DMS79 (cell line): ENCODE results near the gene CFAP46.
"Not testable (repeated sequence)": the region's sequence is repeated elsewhere in the genome, so short reads cannot be mapped to it uniquely, and the experiment has no call there.

Source experiments
- DNase-seq: peaks from one replicate; lab custom pipeline; 2025; lab: John Stamatoyannopoulos, UW

The CFAP46 gene

GRCh38 chr10:132825783-132826523 lies 116.4 kb downstream of the CFAP46 start:
- DNase-seq: not testable (repeated sequence)

- DNase-seq: no peak
These were observed 122.3 kb downstream of the CFAP46 start for GRCh38 chr10:132820056-132820455.

- no peak for DNase-seq
These were observed 124.6 kb downstream of the CFAP46 start for GRCh38 chr10:132817701-132818211.

DNA sequence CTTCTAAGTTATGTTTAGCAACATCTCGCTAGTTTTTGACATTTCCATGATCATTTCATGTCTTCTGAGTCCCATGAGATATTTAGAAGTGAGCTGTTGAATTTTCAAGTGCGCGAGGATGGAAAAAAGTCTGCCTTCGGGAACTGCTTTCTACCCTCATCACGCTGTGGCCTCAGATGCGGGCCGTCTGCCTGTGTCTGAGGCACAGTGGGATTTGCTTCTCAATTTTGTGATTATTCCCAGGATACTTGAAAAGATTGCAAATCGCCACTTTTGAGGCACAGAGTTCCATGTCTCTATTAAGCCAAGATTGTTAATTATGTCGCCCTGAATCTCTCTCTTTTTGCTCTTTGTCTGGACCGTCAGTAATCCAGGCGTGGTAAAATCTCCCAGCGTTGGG lies 125.7 kb downstream of the CFAP46 start:
- no peak for DNase-seq

GRCh38 chr10:132815168-132815857 lies 127.1 kb downstream of the CFAP46 start:
- DNase-seq: no peak

DNA sequence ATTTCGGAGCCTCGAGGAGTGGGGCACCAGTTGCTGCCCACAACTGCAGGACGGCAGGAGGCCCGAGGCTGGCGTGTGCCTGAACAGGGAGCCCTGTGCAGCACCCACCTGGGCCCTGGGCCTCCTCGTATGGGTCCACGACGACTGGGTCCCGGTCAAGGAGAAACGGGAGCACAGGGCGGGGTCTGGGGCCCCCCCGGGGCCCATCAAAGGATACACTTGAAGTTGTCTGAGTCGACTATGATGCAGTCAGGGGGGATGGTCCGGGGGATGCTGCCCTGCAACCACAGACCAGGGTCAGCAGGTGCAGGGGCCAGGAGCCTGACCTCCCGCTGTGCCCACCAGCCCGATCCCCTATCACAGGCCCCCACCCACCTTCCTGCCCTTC lies 127.9 kb downstream of the CFAP46 start:
- no peak for DNase-seq

GRCh38 chr10:132813560-132814468 lies 128.6 kb downstream of the CFAP46 start:
- DNase-seq: no peak

GRCh38 chr10:132813001-132813401 lies 129.4 kb downstream of the CFAP46 start:
- no peak for DNase-seq

DNA sequence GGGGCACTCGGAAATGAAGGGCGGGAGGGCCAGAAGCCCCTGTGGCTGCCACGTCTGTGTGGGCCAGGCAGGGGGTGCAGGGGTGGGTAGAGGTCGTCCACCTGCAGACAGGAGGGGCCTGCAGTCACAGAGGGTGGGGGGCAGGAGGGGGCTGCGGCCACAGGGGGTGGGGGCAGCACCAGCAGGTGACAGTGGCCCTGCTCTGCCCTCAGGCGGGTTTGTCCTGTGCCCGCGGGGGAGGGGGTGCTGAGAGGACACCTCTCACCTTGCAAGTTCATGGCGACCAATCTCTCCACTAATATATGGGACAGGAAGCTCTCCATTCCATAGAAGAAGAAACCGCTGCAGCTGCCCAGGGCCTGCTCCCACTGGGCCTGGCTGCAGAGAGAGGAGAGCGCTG lies 129.8 kb downstream of the CFAP46 start:
- no peak for DNase-seq

DNA sequence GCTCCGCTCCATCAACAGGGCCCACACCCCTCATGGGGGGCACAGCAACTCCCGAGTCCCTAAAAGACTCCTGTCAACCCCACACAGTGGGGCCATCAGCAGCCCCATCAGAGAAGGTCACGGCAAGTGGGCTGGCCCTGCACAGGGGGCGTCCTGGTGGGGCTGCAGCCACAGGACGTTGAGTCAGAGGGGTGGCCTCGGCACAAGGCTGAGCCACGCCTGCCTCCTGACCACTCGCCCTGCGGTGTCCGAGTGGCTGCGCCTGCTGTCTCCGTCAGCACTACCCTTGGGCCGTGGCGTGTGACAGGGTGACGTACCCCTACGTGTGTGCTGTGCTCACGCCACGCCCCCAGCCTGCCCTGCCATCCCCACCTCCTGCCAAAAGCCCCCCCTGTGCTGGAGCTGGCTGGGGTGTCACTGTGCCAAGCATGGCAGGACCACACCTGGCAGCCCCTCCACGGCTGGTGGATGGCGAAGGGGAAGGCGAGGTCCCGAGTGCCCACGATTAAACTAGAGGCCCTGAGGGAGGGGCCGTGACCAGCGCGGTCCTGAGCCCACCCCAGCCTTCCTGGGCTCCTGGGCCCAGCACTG lies 130.4 kb downstream of the CFAP46 start:
- DNase-seq: no peak

GRCh38 chr10:132810807-132811700 lies 131.3 kb downstream of the CFAP46 start:
- no peak for DNase-seq

DNA sequence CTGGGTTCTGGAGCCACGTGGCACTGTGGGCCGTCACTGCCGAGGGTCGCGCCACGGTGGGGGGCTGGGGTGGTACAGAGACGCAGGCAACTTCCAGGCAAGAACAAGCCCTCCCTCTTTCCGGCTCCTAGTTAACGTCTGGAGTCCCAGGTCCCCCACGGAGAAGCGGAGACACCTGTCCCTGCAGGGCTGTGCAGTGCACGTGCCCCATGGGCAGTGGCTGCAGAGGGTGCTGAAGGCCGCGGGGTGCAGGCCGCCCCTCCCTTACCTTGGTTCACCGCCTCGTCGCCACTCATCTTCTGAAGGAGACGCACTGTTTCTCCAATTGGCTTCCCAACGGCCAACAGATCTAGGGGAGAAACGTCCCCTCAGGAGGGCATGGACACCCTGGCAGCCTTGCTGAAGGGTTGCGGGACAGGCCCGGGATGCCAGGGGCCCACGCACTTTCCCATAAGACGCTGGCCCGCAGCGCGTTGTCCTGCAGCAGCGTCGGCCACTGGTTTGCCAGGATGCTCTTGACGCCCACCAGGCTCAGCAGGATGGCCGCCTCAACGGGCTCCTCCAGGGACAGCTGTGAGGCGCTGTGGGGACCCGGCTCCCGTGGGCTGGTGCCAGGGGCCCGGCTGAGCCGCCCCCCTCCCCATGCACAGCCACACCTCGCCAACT lies 132.1 kb downstream of the CFAP46 start:
- no peak for DNase-seq

DNA sequence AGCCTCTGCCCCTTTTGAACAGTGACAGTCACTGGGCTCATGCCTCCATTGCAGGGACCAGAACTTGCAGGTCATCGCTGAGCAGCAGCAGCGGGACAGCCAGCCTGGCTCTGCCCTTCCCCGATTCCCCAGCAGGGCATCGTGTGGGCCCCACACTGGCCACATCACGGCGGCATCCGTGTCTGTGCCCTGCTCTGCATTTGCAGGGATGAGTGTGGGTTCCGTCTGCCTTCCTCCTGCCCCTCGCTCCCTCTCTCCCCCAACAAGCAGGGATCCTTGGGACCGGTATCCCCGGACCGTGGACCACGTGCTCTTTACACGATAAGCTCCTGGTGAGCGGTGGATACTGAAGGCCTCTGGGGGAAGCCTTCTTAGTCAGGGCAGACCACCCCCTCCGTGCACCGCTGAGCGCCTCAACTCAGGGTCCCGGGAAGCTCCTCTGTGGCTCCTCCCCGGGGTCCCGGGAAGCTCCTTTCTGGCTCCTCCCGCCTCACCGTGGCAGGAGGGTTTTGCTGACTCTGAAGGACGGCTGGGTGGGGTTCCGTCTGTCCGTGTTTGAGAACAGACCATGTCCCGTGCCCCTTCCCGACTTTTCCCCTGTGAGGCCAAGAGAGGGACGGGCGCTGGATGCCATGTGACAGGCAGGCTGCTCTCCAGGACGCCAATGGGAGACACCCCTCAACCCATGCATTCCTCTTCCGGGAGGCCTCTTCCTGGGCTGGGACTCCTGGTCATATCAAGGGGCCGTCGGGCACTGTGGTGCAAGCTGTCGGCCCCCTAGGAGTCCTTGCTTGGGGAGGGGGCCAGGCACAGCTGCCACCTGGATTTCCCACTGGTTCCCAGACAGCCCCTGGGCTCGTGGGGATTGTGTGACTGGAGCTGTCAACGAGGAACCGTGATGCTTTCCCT lies 132.9 kb downstream of the CFAP46 start:
- DNase-seq: no peak

DNA sequence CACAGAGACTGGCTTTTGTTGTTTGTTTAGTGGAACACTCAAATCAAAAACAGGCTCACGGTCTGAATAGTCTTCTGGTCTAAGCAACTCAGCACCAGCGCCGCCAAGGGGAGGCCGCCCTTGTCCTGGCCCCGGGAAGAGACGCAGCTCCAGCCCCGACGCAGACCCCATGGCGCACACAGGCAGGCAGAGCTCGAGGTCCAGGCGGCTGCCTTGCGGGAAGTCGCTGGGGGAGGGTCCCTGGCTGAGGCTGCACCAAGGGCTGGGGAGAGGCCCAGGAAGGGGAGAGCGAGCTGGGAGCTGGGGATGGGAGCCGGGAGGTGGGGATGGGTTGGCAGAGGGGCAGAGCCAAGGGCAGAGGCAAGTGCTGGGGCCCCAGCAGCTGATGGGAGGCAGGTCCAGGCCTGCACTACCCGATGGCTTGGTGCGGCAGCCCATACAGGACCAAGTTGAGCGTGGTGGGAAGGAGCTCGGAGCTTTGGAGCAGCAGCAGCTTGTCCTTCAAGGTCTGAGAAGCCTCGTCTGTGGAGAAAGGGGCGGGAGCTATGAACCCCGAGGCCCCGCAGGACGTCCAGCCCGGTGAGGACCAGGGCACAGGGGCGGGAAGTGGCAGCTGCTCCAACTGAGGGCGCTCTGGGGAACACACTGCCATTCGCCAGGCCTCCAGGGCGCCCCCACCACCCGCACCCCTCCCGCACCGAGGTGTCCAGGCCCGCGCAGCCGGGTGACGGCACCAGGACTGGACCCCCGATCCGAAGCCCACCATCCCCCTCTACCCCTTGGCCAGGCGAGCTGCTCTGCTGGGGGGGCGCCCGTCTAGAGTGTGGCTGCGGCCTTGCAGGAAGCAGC lies 133.8 kb downstream of the CFAP46 start:
- DNase-seq: no peak

DNA sequence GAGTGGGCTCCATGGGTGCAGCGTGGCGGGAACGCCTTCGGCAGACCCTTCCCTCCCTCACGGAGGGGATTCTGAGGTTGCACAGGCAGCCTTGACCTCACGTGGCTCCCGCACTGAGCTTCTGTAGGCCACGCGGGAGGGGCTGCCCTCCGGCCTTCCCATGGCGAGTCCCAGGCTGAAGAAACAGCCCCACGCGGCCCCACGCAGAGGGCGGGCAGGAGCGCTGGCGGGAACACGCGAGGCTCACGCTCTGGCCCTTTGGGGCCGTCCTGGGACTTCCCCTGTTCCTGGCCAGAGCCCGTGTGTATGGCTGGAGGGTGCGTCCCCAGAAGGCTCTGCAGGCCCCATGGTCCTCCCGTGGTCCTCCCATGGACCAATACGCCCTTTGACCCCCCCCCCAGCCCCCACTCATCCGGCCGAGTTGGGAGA lies 134.7 kb downstream of the CFAP46 start:
- DNase-seq: no peak

DNA sequence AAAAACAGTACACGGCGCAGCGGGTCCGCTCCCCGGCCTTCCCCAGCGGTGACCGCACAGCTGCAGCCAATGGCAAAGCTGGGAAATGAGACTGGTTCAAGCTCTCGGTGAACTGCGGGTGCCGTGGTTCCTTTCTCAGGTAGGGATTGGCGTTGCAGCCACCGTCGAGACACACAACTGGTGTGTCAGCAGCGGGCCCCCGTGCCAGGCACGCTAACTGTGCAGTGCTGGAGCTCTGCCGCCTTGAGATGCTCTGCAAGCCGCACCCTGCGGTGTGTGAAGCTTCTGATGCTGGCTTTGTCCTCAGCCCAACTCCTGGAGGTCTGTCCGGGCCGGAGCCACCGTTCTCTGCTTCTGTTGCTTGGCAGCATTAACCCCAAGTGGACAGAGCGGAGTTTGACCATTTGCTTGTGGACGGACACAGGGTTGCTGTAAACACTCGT lies 135.8 kb downstream of the CFAP46 start:
- no peak for DNase-seq

DNA sequence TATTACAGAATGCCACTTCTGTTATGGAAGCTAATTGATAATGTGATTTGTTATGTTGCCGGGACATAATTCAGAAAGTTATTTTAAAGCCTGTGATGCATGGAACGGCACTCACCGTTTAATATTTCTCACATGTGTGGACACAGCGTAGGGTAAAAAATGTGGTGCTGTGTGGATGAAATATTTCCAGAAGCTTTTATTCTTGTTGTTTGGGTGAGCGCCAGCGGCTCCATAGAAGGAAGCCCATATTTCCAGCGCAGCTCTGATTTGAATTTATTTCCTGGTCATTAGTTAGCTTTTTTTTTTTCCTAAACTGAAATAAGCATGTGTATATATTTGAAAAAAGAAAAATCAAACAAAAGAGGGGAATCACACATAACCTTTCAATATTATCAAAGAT lies 136.3 kb downstream of the CFAP46 start:
- DNase-seq: no peak

DNA sequence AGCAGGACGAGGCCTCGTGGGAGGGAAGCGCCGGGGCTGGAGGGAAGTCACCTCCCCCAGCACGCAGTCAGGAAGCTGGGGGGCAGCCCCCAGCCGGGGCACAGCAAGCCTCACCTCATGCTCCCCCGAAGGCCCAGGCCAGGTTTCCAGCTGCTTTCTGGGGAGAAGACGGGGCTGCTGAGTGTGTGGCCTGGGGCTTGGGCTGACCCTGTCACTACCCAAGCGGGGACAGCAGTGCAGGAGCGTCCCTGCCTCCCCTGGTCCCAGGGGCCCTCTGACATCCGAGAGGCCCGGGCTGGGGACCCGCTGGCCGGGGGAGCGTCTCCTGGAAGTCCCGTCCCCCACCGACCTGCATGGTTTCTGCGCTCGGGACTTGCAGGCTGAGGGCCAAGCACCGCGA lies 136.8 kb downstream of the CFAP46 start:
- no peak for DNase-seq
